Measurements from ENCODE around the gene COPS7A. TPM values are rescaled to one million over a fixed set of nuclear protein-coding genes. Genes with fewer than 3 reads are reported as not detected.
A peak's percentile ranks its signal among the peaks of the same experiment; 100 is the strongest.

Gene COPS7A
- total RNA-seq (2021), result 34.2 and 35.9 TPM in 2 replicates
- long read RNA-seq, transcript COPS7A-201 (8 exons, 1,721 nt), result minor isoform, 41 of 285 reads
- long read RNA-seq, transcript COPS7A-210 (8 exons, 1,832 nt), result minor isoform, 26 of 285 reads
- long read RNA-seq, transcript COPS7A-204 (7 exons, 2,034 nt), result minor isoform, 19 of 285 reads
- long read RNA-seq, transcript COPS7A-215 (8 exons, 2,127 nt), result major isoform, 128 of 285 reads
- long read RNA-seq, partial matches to known transcripts, result 30 of 285 reads
- long read RNA-seq, other reads (novel, unspliced or antisense), result 21 of 285 reads

GRCh38 chr12:6723607-6724408 is at the start of gene COPS7A:
Gene COPS7A, plus strand, starts transcription at chr12:6724046. Its CDS starts 611 bp downstream, at chr12:6724657.
- H2AK5ac ChIP-seq (ENCODE audit: insufficient read length, low read length), result no peak within 1 kb of the TSS
- peak within 1 kb of the TSS; percentile 79 for H4K5ac ChIP-seq (ENCODE audit: insufficient read length, low read depth, low read length)
- H3K23ac ChIP-seq (ENCODE audit: insufficient read length, low read depth, low read length), result no peak within 1 kb of the TSS
- no peak within 1 kb of the TSS for H2BK20ac ChIP-seq (ENCODE audit: low read depth, low read length, poor library complexity, severe bottlenecking)
- Mint-ChIP-seq H3K36me3 (ENCODE audit: insufficient read depth in 1 of 3, low read depth in 3 of 3) (peaks cover 2 to 24% (median 11%) of the 10 kb centered on the region in 3 experiments; a peak in 6 of 7 replicates), H3K9me3 (no peaks in the 10 kb centered on the region), H3K4me3 (peak within 1 kb of the TSS; percentile 73 to 87), H3K27me3 (ENCODE audit: low read depth) (peaks cover 6% of the 10 kb centered on the region), H3K4me1 (peaks cover 8 to 19% of the 10 kb centered on the region in 2 experiments), H3K27ac (peak within 1 kb of the TSS; percentile 94 to 98 (median 97))
- H4K20me1 ChIP-seq (ENCODE audit: control insufficient read depth, insufficient read depth, insufficient read length), result no peaks in the 10 kb centered on the region
- no peaks in the 10 kb centered on the region for H3K79me2 ChIP-seq (ENCODE audit: insufficient read depth, low read length)
- H2BK15ac ChIP-seq (ENCODE audit: low read depth, low read length), result no peak within 1 kb of the TSS
- H3K4ac ChIP-seq (ENCODE audit: low read depth, low read length), result no peak within 1 kb of the TSS; the same call in 1 of the 2 replicates
- H2BK120ac ChIP-seq (ENCODE audit: low read depth, low read length, poor library complexity, severe bottlenecking), result no peak within 1 kb of the TSS
- no peak within 1 kb of the TSS for H2BK5ac ChIP-seq (ENCODE audit: insufficient read length, low read length)
- DNase-seq, result peak; percentile 100
- H3K4me2 ChIP-seq (ENCODE audit: insufficient read depth, insufficient read length, low read length), result peak within 1 kb of the TSS; percentile 97
- H3K4me1 ChIP-seq (ENCODE audit: insufficient read depth, low read length), result no peaks in the 10 kb centered on the region; the same call in 1 of the 2 replicates
- TF ChIP-seq CTCF (conservative IDR thresholded peaks at IDR 0.05), result no peak
- H3K23me2 ChIP-seq (ENCODE audit: insufficient read length, low read depth, low read length, poor library complexity, severe bottlenecking), result peaks cover 9% of the 10 kb centered on the region
- peak within 1 kb of the TSS; percentile 87 for H3K9ac ChIP-seq (ENCODE audit: extremely low read depth, insufficient read length, low read length)
- no peak within 1 kb of the TSS for H4K91ac ChIP-seq (ENCODE audit: insufficient read length, low read depth, low read length)
- peak within 1 kb of the TSS; percentile 78 for H3K27ac ChIP-seq (ENCODE audit: insufficient read length, low read depth, low read length)
- no peak within 1 kb of the TSS for H3T11ph ChIP-seq (ENCODE audit: low read length)
- peak within 1 kb of the TSS; percentile 25 for H4K8ac ChIP-seq (replicated peaks; ENCODE audit: insufficient read length, low read depth, low read length)
- WGBS (ENCODE audit: extremely low coverage, insufficient read length, low lambda C conversion rate), result no CpG with 5 or more reads among the region's 49 CpGs
- H3K14ac ChIP-seq (ENCODE audit: insufficient read depth, low read length), result peak within 1 kb of the TSS; percentile 85
- H3K18ac ChIP-seq (ENCODE audit: insufficient read length, low read depth, low read length), result peak within 1 kb of the TSS; percentile 74
- no peaks in the 10 kb centered on the region for H3K79me1 ChIP-seq (ENCODE audit: insufficient read depth, low read depth, low read length, poor library complexity, severe bottlenecking)
- no peak within 1 kb of the TSS for H2BK12ac ChIP-seq (ENCODE audit: insufficient read length, low read depth, low read length)
- H3K56ac ChIP-seq (ENCODE audit: insufficient read length, low read depth, low read length), result no peak within 1 kb of the TSS
- peak within 1 kb of the TSS; percentile 91 for H2AFZ ChIP-seq (ENCODE audit: low read length)
- no peaks in the 10 kb centered on the region for H3K9me3 ChIP-seq (ENCODE audit: control insufficient read depth, low read depth, low read length)
- H3K27me3 ChIP-seq (ENCODE audit: insufficient read depth, low read length), result no peaks in the 10 kb centered on the region
